Activated T-cell treated with anti-CD3 and anti-CD28 coated beads, Interleukin-2, amount 50 U/mL, for 72 hours (primary cell): ENCODE data around the gene TMEM255B. TPM values are rescaled to one million over a fixed set of nuclear protein-coding genes. Genes with fewer than 3 reads are reported as not detected.

ENCODE experiments used
- ATAC-seq, 2 donors: fragments of 150-1000 bp; cut with Tn5 transposase; replicated peaks in 1 of 2; 2 replicates each; pipeline ENCODE4 v1.10.0; 2021; ENCODE audit warnings: moderate library complexity in 2 of 2, mild to moderate bottlenecking in 1 of 2
- DNase-seq, 2 donors: peaks; one replicate each; pipeline ENCODE4 v3.0.0; 2021 to 2022; ENCODE audit warnings: mixed read lengths in 1 of 2
- H3K27ac Mint-ChIP-seq: one replicate; pipeline ENCODE4 v1.8.0; 2022; ENCODE audit warnings: mild to moderate bottlenecking, moderate library complexity, mixed read lengths
- H3K27me3 Mint-ChIP-seq: one replicate; pipeline ENCODE4 v1.8.0; 2022; ENCODE audit warnings: low read depth, mixed read lengths
- H3K36me3 Mint-ChIP-seq, 2 donors: one replicate each; pipeline ENCODE4 v1.8.0; 2022; ENCODE audit warnings: mixed read lengths in 2 of 2, mild to moderate bottlenecking in 1 of 2; ENCODE audit not compliant: insufficient read depth in 2 of 2
- H3K4me1 Mint-ChIP-seq: one replicate; pipeline ENCODE4 v1.8.0; 2022; ENCODE audit warnings: low read depth, mixed read lengths
- H3K4me3 Mint-ChIP-seq, 2 donors: one replicate each; pipeline ENCODE4 v1.8.0; 2022; ENCODE audit warnings: mild to moderate bottlenecking in 2 of 2, mixed read lengths in 2 of 2, moderate library complexity in 2 of 2
- H3K9me3 Mint-ChIP-seq, 2 donors: one replicate each; pipeline ENCODE4 v1.8.0; 2022; ENCODE audit warnings: mixed read lengths in 2 of 2
- total RNA-seq, 2 donors: library from RNA; stranded (reverse); gene quantifications; one replicate each; pipeline ENCODE4 v1.2.3, GENCODE V29; 2022

TMEM255B gene
- total RNA-seq, 2 donors from 2014 or later, result 1.2 TPM

DNA sequence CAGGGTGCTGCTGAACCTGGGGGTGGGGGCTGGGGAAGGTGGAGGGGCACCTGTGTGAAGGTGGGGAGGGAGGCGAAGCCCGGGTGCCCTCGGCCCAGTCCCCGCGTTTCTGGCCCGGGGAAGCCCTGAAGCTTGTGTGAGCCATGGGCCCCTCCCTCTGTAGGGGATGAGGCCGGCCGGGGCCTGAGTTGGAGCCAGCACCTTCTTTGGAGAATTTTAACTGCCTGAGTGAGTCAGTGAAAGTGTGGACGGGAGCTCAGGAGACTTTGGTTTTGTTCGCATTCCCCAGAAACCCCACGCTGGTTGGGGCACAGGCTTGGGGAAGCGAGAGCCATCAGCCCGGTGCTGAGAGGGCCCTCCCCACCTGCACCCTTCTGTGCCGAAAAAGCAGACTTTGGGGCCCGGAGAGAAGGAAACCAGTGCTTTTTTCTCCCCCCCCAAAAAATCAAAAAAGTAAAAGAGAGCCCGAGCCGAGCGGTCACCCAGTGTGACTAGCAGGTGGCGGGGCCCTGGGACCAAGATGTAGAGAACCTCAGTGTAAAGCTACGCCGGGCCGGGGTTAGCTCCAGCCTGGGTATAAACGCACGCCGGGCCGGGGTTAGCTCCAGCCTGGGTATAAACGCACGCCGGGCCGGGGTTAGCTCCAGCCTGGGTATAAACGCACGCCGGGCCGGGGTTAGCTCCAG is 45.1 kb downstream of the TMEM255B start:
- Mint-ChIP-seq H3K27me3 (no peaks in the 10 kb centered on the region), H3K4me3 (no peak overlapping the region), H3K36me3 (peaks cover 3 to 4% of the 10 kb centered on the region in 2 donors), H3K4me1 (no peaks in the 10 kb centered on the region), H3K9me3 (peaks cover 4 to 5% of the 10 kb centered on the region in 2 donors), H3K27ac (no peak overlapping the region)
- DNase-seq, result no peak
- no peak for ATAC-seq

DNA sequence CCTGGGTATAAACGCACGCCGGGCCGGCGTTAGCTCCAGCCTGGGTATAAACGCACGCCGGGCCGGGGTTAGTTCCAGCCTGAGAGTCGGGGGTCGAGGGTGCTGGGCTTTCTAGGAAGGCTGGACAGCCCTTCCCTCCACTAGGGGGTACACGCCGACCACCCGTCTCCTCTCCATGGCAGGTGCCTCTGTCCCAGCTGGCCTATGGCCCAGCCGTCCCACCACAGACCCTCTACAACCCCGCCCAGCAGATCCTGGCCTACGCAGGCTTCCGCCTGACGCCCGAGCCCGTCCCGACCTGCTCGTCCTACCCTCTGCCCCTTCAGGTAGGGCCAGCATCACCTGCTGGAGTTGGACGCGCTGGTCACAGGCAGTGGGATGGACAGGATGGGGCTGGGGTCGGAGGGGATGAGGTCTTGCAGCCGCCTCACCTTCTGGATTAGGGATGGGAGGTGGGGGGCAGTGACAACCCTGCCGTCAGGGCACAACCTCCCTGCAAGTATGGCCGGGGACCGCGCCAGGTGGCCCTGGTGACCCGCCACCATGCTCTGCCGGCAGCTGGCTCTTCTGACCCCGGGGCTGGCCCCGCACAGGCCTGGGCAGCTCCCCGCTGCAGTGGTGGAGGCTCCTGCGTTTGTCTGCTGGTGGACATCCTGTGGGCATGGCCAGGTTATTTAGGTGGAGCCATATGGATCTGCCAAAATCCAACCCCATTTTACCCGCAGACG is 45.8 kb downstream of the TMEM255B start:
- H3K36me3 Mint-ChIP-seq, result peaks cover 4 to 5% of the 10 kb centered on the region in 2 donors
- peaks cover 4 to 5% of the 10 kb centered on the region in 2 donors for H3K9me3 Mint-ChIP-seq
- H3K4me1 Mint-ChIP-seq, result no peaks in the 10 kb centered on the region
- H3K27me3 Mint-ChIP-seq, result no peaks in the 10 kb centered on the region
- DNase-seq, result no peak
- no peak for ATAC-seq
- H3K27ac Mint-ChIP-seq, result no peak overlapping the region
- H3K4me3 Mint-ChIP-seq, result no peak overlapping the region

DNA sequence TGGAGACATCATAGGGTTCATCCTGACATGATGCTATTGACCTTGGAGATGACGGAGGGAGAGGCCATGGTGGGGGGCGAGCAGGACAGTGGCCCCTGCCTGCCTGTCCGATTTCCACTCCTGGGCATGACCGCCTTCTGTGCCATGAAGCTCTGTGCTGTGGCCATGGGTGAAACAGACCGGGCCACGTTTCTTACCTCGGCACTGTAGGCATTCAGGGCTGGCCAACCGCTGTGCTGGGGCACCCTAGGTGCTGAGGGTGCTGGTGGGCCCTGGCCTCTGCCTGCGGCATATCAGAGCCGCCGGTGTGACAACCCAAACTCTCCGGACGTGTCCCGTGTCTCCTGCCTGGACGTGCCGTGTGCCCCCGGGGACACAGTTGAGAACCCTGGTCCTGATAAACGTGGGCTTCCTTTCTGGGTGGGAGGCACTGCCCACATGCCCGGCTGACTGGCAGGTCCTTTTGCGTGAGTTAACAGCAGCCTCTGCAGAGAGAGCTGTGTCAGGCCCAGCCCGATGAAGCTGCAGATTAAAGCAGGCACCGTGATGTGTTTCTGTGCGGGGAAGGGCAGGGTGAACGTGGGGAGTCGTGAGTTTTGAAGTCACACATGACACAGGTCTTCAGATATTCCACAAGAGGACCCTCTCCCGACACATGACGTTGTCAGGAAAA is 46.5 kb downstream of the TMEM255B start:
- H3K36me3 Mint-ChIP-seq, result peaks cover 4 to 5% of the 10 kb centered on the region in 2 donors
- DNase-seq (no peak), ATAC-seq (no peak)
- no peaks in the 10 kb centered on the region for H3K27me3 Mint-ChIP-seq
- H3K4me1 Mint-ChIP-seq, result no peaks in the 10 kb centered on the region
- H3K4me3 Mint-ChIP-seq, result no peak overlapping the region
- H3K9me3 Mint-ChIP-seq, result peaks cover 4 to 5% of the 10 kb centered on the region in 2 donors
- H3K27ac Mint-ChIP-seq, result no peak overlapping the region

DNA sequence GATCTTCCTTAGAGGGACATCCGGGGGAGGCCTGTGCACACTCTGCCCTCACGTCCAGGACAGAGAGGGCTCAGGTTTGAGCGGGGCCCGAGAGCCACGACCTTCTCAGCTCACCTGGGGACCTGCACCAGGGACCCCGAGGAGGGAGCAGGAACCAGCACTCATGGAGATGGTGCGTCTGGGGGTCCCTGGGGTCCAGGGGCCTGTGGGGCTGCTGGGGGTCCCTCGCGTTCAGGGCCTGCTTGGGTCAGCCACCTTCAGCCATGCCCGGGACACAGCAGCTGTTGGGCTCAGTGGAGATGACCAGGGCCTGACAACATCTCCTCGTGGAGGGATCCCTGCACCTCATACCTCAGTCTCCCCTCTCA is 47.1 kb downstream of the TMEM255B start:
- no peaks in the 10 kb centered on the region for H3K27me3 Mint-ChIP-seq
- no peak overlapping the region for H3K27ac Mint-ChIP-seq
- peaks cover 4 to 5% of the 10 kb centered on the region in 2 donors for H3K36me3 Mint-ChIP-seq
- H3K4me1 Mint-ChIP-seq, result no peaks in the 10 kb centered on the region
- DNase-seq, result no peak
- no peak overlapping the region for H3K4me3 Mint-ChIP-seq
- peaks cover 4 to 5% of the 10 kb centered on the region in 2 donors for H3K9me3 Mint-ChIP-seq
- no peak for ATAC-seq

DNA sequence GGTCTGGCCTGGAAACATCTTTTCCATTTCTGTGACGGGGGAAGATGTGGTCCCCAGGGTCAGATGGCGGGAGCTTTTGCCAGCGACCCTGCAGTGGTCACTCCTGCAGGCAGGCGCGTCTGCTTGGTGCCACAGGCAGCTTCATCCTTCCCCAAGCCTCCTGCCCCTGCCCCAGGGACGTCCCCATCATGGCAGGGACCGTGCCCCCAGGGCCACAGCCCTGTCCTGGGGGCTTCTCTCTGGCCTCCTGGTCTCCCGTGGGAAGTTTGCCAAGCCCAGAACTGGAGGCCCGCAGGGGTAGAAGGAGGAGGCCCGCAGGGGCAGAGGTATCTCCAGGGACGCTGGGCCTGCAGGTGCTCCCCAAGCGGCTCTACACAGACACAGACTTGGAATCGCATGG is 47.5 kb downstream of the TMEM255B start:
- Mint-ChIP-seq H3K27ac (no peak overlapping the region), H3K4me3 (no peak overlapping the region), H3K4me1 (no peaks in the 10 kb centered on the region), H3K9me3 (peaks cover 4 to 5% of the 10 kb centered on the region in 2 donors), H3K27me3 (no peaks in the 10 kb centered on the region), H3K36me3 (peaks cover 4 to 5% of the 10 kb centered on the region in 2 donors)
- DNase-seq (no peak), ATAC-seq (no peak)

DNA sequence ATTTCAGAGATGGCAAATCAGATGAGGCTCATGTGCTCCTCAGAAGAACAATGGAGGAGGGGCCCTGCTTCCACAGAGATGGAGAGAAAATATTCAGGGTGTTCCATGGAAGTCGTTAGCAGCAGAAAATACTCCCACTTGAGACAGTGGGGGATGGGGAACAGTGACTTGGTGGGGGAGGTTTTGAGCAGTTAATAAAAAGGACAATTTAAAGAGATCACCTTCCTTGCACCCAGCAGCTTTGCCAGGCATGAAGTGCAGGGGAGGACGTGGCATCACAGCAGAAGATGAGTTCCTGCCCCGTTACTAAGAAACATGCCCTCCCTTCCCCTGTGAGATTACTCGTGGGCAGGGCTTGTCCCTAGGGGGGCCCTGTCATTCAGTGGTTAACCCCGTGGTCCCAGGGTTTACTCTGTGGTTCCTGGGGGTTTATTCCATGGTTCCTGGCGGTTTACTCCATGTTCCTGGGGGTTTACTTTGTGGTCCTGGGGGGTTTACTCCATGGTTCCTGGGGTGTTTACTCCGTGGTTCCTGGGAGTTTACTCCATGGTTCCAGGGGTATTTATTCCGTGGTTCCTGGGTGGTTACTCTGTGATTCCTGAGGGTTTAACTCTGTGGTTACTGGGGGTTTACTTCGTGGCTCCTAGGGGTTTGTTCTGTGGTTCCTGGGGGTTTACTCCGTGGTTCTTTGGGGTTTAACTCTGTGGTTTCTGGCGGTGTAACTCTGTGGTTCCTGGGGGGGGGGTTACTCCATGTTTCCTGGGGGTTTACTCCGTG is 49.2 kb downstream of the TMEM255B start:
- no peaks in the 10 kb centered on the region for H3K27me3 Mint-ChIP-seq
- H3K36me3 Mint-ChIP-seq, result peaks cover 4 to 5% of the 10 kb centered on the region in 2 donors
- DNase-seq (no peak), ATAC-seq (no peak)
- H3K27ac Mint-ChIP-seq, result no peak overlapping the region
- H3K4me3 Mint-ChIP-seq, result no peak overlapping the region
- H3K9me3 Mint-ChIP-seq, result peaks cover 4 to 5% of the 10 kb centered on the region in 2 donors
- H3K4me1 Mint-ChIP-seq, result no peaks in the 10 kb centered on the region

DNA sequence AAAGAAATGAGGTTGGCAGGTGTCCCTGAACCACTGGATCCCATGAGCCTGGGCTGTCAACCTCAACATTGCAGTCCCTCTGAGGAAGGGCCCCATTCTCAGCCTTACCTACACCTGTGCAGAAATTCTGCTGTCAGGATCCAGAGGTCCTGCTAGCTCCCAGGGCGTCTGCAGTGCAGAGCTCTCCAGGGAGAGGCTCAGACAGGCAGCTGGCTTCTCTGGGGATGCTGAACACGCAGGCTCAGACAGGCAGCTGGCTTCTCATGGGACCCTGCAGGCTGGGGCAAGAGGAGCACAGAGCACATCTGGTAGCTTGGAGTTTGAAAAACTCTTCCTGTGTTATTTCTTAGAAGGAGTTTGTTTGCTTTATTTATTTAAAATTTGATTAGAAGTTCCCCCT is 50.9 kb downstream of the TMEM255B start:
- H3K36me3 Mint-ChIP-seq, result peaks cover 4 to 5% of the 10 kb centered on the region in 2 donors
- no peaks in the 10 kb centered on the region for H3K4me1 Mint-ChIP-seq
- no peak overlapping the region for H3K4me3 Mint-ChIP-seq
- H3K27me3 Mint-ChIP-seq, result no peaks in the 10 kb centered on the region
- peaks cover 4 to 5% of the 10 kb centered on the region in 2 donors for H3K9me3 Mint-ChIP-seq
- DNase-seq, result no peak
- H3K27ac Mint-ChIP-seq, result no peak overlapping the region
- ATAC-seq, result no peak

DNA sequence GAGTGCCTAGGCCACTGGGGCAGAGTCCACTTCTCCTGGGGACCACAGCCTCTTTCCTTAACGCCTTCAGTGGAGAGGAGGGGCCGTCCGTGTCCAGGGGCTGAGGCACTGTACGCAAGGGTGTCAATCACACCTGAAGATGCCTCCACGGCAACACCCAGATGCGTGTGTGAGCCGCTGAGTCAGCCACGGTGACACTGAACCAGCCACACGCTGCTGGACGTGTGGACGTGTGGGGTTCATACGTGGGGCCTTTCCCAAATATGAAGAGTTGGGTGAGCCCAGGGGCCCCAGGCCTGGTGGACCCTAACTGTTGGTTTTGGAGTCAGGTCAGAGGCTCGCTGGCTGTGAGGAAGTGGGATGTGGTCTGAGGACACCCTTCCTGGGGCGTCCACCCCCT is 51.6 kb downstream of the TMEM255B start:
- Mint-ChIP-seq H3K36me3 (peaks cover 6 to 7% of the 10 kb centered on the region in 2 donors), H3K9me3 (peaks cover 4 to 6% of the 10 kb centered on the region in 2 donors)

DNA sequence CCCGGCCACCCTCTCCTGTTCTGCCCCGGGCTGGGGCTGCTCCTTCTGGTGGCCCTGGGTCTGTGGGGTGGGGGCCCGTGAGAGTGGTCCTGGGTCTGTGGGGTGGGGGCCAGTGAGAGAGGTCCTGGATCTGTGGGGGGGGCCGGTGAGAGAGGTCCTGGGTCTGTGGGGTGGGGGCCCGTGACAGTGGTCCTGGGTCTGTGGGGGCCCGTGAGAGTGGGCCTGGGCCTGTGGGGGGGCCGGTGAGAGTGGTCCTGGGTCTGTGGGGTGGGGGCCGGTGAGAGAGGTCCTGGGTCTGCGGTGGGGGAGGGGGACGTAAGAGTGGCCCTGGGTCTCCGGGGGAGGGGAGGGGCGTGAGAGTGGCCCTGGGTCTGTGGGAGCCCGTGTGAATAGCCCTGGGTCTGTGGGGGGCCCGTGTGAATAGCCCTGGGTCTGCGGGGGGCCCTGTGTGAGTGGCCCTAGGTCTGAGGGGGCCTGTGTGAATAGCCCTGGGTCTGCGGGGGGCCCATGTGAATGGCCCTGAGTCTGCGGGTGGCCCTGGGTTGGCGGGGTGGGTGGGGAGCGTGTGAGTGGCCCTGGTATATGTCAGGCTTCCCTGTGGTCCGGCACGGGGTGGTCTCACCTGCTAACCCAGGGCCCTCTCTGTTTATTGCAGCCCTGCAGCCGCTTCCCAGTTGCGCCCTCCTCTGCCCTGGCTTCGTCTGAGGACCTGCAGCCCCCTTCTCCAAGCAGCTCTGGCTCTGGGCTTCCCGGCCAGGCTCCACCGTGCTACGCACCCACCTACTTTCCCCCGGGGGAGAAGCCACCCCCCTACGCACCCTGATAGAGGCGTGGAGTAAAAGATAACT is 52.3 kb downstream of the TMEM255B start:
- no peak for DNase-seq
- H3K4me1 Mint-ChIP-seq, result peaks cover 10% of the 10 kb centered on the region
- H3K36me3 Mint-ChIP-seq, result peaks cover 6 to 7% of the 10 kb centered on the region in 2 donors
- no peaks in the 10 kb centered on the region for H3K27me3 Mint-ChIP-seq
- no peak for ATAC-seq
- H3K4me3 Mint-ChIP-seq, result no peak overlapping the region
- H3K9me3 Mint-ChIP-seq, result peaks cover 4 to 6% of the 10 kb centered on the region in 2 donors
- H3K27ac Mint-ChIP-seq, result no peak overlapping the region

More for the DNA sequence above, 51.6 kb downstream of the TMEM255B start:
- H3K4me3 Mint-ChIP-seq, result no peak overlapping the region
- no peak for DNase-seq
- no peak overlapping the region for H3K27ac Mint-ChIP-seq
- no peaks in the 10 kb centered on the region for H3K27me3 Mint-ChIP-seq
- no peak for ATAC-seq
- H3K4me1 Mint-ChIP-seq, result peaks cover 3% of the 10 kb centered on the region

DNA sequence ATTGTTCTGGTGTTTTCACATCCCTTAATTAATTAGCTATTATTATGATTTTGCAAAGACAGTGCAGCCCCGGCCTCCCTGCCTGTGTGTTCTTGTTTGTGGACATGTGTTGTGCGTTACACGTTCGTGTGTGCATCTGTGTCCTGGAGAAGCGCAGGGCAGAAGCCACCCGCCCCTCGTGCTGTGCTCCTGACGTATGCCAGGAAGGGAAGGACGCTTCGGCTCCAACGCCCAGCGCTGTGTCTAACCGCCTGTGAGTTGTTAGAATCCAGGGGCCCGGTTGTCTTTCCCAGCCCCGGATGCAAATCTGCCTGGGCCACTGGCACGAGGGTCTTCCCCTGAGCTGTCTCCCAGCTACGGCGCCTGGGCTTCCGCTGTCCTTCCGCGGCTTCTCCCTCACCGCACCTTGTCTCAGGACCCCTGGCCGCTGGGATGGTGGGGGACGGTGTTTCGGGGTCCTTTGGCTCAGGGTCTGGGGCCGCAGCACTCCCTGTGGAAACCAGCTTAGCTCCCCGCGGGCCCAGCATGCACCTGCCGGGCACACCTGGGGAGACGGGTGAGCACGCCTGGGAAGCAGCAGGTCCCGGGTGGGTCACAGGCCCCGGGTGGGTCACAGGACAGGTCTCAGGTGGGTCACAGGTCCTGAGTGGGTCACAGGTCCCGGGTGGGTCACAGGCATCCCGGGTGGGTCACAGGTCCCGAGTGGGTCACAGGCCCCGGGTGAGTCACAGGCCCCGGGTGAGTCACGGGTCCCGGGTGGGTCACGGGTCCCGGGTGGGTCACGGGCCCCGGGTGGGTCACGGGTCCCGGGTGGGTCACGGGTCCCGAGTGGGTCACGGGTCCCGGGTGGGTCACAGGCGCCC is 53.4 kb downstream of the TMEM255B start:
- peaks cover 6 to 7% of the 10 kb centered on the region in 2 donors for H3K36me3 Mint-ChIP-seq
- peaks cover 20% of the 10 kb centered on the region for H3K4me1 Mint-ChIP-seq
- no peaks in the 10 kb centered on the region for H3K27me3 Mint-ChIP-seq
- ATAC-seq, result no peak
- H3K27ac Mint-ChIP-seq, result no peak overlapping the region
- no peak for DNase-seq
- peaks cover 4 to 6% of the 10 kb centered on the region in 2 donors for H3K9me3 Mint-ChIP-seq
- H3K4me3 Mint-ChIP-seq, result no peak overlapping the region

DNA sequence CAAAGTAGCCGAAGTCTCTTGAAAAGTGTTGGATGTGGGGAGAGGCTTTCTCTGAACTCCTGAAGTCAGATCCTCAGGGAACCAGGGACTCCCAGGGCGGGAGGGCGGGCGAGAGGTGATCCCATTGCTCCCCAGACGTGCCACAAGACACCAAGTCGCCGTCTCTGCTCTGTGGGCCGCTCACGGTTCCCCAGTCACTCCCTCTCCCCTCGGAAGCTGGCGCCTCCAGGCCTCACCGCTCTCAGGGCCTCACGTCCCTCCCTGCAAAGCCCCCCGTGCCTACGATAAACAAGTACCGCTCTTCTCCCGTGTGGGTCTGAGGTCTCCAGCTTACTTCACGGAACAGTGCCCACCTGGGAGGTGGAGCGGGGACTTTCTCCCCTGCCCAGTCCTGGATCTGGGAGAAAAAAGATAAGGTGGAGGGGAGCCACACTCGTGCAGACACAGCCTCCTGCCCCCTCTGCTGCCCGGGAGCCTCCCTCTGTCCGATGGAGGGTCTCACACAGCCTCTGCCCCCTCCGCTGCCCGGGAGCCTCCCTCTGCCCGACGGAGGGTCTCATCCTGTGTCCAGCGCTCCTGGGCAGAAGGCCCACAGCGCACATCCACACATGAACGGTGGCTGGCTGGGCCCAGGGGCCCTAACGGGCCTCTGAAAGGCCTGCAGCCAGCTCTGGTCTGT is 54.2 kb downstream of the TMEM255B start:
- Mint-ChIP-seq H3K9me3 (peaks cover 2 to 4% of the 10 kb centered on the region in 2 donors), H3K36me3 (peaks cover 6 to 7% of the 10 kb centered on the region in 2 donors), H3K27ac (no peak overlapping the region), H3K4me1 (peaks cover 23% of the 10 kb centered on the region), H3K4me3 (no peak overlapping the region), H3K27me3 (no peaks in the 10 kb centered on the region)
- DNase-seq (no peak), ATAC-seq (no peak)
